Stomach (tissue), 4 donors: Measurements from ENCODE around the gene CCSER1.

Experiments used
- CTCF ChIP-seq, 7 experiments: fragments of 450-650 bp in 4 of 7; fragments of 200-600 bp in 3 of 7; sonication (generic) in 3 of 7; IDR thresholded peaks; one replicate each; pipeline ENCODE4 v1.5.1; 2016 to 2019; ENCODE audit warnings: antibody characterized with exemption in 7 of 7, control low read depth in 2 of 7, mild to moderate bottlenecking in 1 of 7
- POLR2AphosphoS5 ChIP-seq, 3 donors: sonication (generic); formaldehyde crosslinking; IDR thresholded peaks; one replicate each; pipeline ENCODE4 v1.6.1; 2016; ENCODE audit warnings: antibody characterized with exemption in 3 of 3

- TF ChIP-seq CTCF (IDR thresholded peaks at IDR 0.05) (no peak), POLR2AphosphoS5 (IDR thresholded peaks at IDR 0.05) (no peak)
Measured at GRCh38 chr4:91502365-91502764, 1375.2 kb downstream of the CCSER1 start.
